SK-N-SH (cell line): ENCODE results near the gene CIT. TPM values are rescaled to one million over a fixed set of nuclear protein-coding genes. Genes with fewer than 3 reads are reported as not detected.

Experiments used
- CTCF ChIA-PET: fragments of 300-600, 350-600 bp; formaldehyde crosslinking; extraction: SDS; loops from one replicate; lab custom pipeline; 2021; lab: Yijun Ruan, JAX
- POLR2A ChIA-PET: fragments of 350-600 bp; sonication (Branson Sonifier 250); formaldehyde crosslinking; extraction: SDS; loops from one replicate; lab custom pipeline; 2020; ENCODE audit warnings: antibody characterized with exemption, inconsistent platforms; lab: Yijun Ruan, JAX
- DNase-seq: peaks from one replicate; pipeline ENCODE4 v3.0.0; 2012
- H2AFZ ChIP-seq: fragments of 200-600 bp; sonication (generic); 2 replicates; pipeline ENCODE4 v1.8.1; 2016; ENCODE audit warnings: antibody characterized with exemption, mild to moderate bottlenecking, low read depth
- H3F3A ChIP-seq: fragments of 200-600 bp; sonication (generic); replicated peaks from 2 replicates; pipeline ENCODE3; 2016; ENCODE audit warnings: antibody characterized with exemption, mild to moderate bottlenecking; ENCODE audit not compliant: insufficient read depth
- H3K27ac ChIP-seq, 2 experiments: fragments of 200-500 bp in 1 of 2; fragments of 200-600 bp in 1 of 2; sonication (Bioruptor generic) in 1 of 2; sonication (generic), shearing (Covaris generic) in 1 of 2; 2 replicates each; pipeline versions ENCODE4 v1.5.1 to v1.6.1; 2014 to 2016; ENCODE audit warnings: low read depth in 2 of 2, inconsistent platforms in 1 of 2, low read length in 1 of 2, mild to moderate bottlenecking in 1 of 2, mixed read lengths in 1 of 2
- H3K27me3 ChIP-seq: fragments of 200-600 bp; sonication (generic), shearing (Covaris generic); 2 replicates; pipeline ENCODE4 v1.6.1; 2016; ENCODE audit warnings: mixed run types; ENCODE audit not compliant: insufficient read depth
- H3K36me3 ChIP-seq, 2 experiments: fragments of 200-500 bp in 1 of 2; fragments of 200-600 bp in 1 of 2; sonication (Bioruptor generic) in 1 of 2; sonication (generic) in 1 of 2; replicated peaks in 1 of 2; 2 replicates each; pipeline versions ENCODE3 to v1.5.1; 2014 to 2016; ENCODE audit warnings: low read length in 1 of 2, mild to moderate bottlenecking in 1 of 2; ENCODE audit not compliant: insufficient read depth in 2 of 2, control insufficient read depth in 1 of 2
- H3K4me1 ChIP-seq, 2 experiments: fragments of 200-500 bp in 1 of 2; fragments of 200-600 bp in 1 of 2; sonication (Bioruptor generic) in 1 of 2; sonication (generic), shearing (Covaris generic) in 1 of 2; 2 replicates each; pipeline versions ENCODE4 v1.5.1 to v1.6.1; 2014 to 2016; ENCODE audit warnings: low read depth in 1 of 2, low read length in 1 of 2, mixed run types in 1 of 2; ENCODE audit not compliant: insufficient read depth in 2 of 2, control insufficient read depth in 1 of 2
- H3K4me2 ChIP-seq: fragments of 200-600 bp; sonication (generic), shearing (Covaris generic); 2 replicates; pipeline ENCODE4 v1.6.1; 2017; ENCODE audit warnings: mixed run types
- H3K4me3 ChIP-seq, 2 experiments: fragments of 200-500 bp in 1 of 2; fragments of 200-600 bp in 1 of 2; sonication (Bioruptor generic) in 1 of 2; sonication (generic), shearing (Covaris generic) in 1 of 2; 2 replicates each; pipeline versions ENCODE4 v1.5.1 to v1.8.1; 2014 to 2016; ENCODE audit warnings: low read depth in 2 of 2, inconsistent platforms in 1 of 2, low read length in 1 of 2, mild to moderate bottlenecking in 1 of 2, mixed read lengths in 1 of 2, moderate library complexity in 1 of 2
- H3K79me2 ChIP-seq: fragments of 200-600 bp; sonication (generic); 2 replicates; pipeline ENCODE4 v1.8.1; 2017; ENCODE audit warnings: mild to moderate bottlenecking; ENCODE audit not compliant: insufficient read depth
- H3K9ac ChIP-seq: fragments of 200-600 bp; sonication (generic); 2 replicates; pipeline ENCODE4 v1.6.1; 2017; ENCODE audit warnings: mixed run types
- H3K9me2 ChIP-seq: fragments of 200-600 bp; sonication (generic); 2 replicates; pipeline ENCODE4 v1.6.1; 2017; ENCODE audit warnings: mixed run types
- H3K9me3 ChIP-seq: fragments of 200-600 bp; sonication (generic); 2 replicates; pipeline ENCODE4 v1.6.1; 2017; ENCODE audit warnings: mixed run types, mild to moderate bottlenecking, moderate library complexity
- H4K20me1 ChIP-seq: fragments of 200-600 bp; sonication (generic); 2 replicates; pipeline ENCODE4 v1.6.1; 2017; ENCODE audit warnings: mild to moderate bottlenecking, mixed run types; ENCODE audit not compliant: insufficient read depth
- CHD2 ChIP-seq: fragments of 150-350 bp; IDR thresholded peaks from 2 replicates; pipeline ENCODE4 v1.6.1; 2018; ENCODE audit warnings: low read length; ENCODE audit not compliant: partially characterized antibody
- EP300 ChIP-seq, 2 experiments: IDR thresholded peaks; 2 replicates each; pipeline versions ENCODE4 v1.4.0 to v1.6.1; 2012; ENCODE audit warnings: borderline replicate concordance in 1 of 2, low read depth in 1 of 2, low read length in 1 of 2
- FOSL2 ChIP-seq: IDR thresholded peaks from 2 replicates; pipeline ENCODE4 v1.4.0; 2012; ENCODE audit warnings: low read depth, mild to moderate bottlenecking, moderate library complexity, borderline replicate concordance
- FOXJ3 ChIP-seq: sonication (generic); formaldehyde crosslinking; IDR thresholded peaks from 2 replicates; pipeline ENCODE4 v1.5.1; 2020; ENCODE audit warnings: mild to moderate bottlenecking, missing genetic modification reagents
- GATA2 ChIP-seq: sonication (generic); formaldehyde crosslinking; IDR thresholded peaks from 2 replicates; pipeline ENCODE4 v1.5.0; 2020; ENCODE audit warnings: mild to moderate bottlenecking, missing genetic modification reagents
- JUND ChIP-seq: IDR thresholded peaks from 2 replicates; pipeline ENCODE4 v1.4.0; 2012
- MEF2A ChIP-seq: IDR thresholded peaks from 2 replicates; pipeline ENCODE4 v1.4.0; 2012; ENCODE audit warnings: low read depth, borderline replicate concordance
- NRF1 ChIP-seq: IDR thresholded peaks from 2 replicates; pipeline ENCODE4 v1.6.1; 2012; ENCODE audit warnings: low read depth, mild to moderate bottlenecking, low read length
- POLR2AphosphoS5 ChIP-seq: IDR thresholded peaks from 2 replicates; pipeline ENCODE4 v1.6.1; 2012; ENCODE audit warnings: low read depth, low read length
- RXRA ChIP-seq: IDR thresholded peaks from 2 replicates; pipeline ENCODE4 v1.4.0; 2012; ENCODE audit warnings: low read depth, mild to moderate bottlenecking, borderline replicate concordance
- SIN3A ChIP-seq: IDR thresholded peaks from 2 replicates; pipeline ENCODE4 v1.6.1; 2012; ENCODE audit warnings: low read depth, mild to moderate bottlenecking, low read length, moderate library complexity, borderline replicate concordance
- TAF1 ChIP-seq: IDR thresholded peaks from 2 replicates; pipeline ENCODE4 v1.6.1; 2012; ENCODE audit warnings: low read depth, mild to moderate bottlenecking, low read length, moderate library complexity, borderline replicate concordance
- TCF12 ChIP-seq: IDR thresholded peaks from 2 replicates; pipeline ENCODE4 v1.4.0; 2012
- WGBS: methylation state at CpG from one replicate; pipeline ENCODE4 v1.1.6; 2017; ENCODE audit warnings: low lambda C conversion rate; 5-methylcytosine and 5-hydroxymethylcytosine counted together
- polyA plus RNA-seq, 3 experiments: library from polyadenylated mRNA; depleted of rRNA; stranded (reverse); fragments of >200 nt; gene quantifications; 2 replicates each; pipeline ENCODE4 v1.2.3, GENCODE V29; 2012
- TF ChIP-seq, protein P1 (sequence below): fragments of 200-600 bp; sonication (generic); IDR thresholded peaks from 2 replicates; pipeline ENCODE4 v1.6.1; 2017; ENCODE audit warnings: antibody characterized with exemption, mild to moderate bottlenecking, moderate library complexity
- TF ChIP-seq, protein P2 (sequence below): IDR thresholded peaks from 2 replicates; pipeline ENCODE4 v1.4.0; 2012; ENCODE audit warnings: low read depth
- TF ChIP-seq, protein P3 (sequence below): fragments of 150-350 bp; IDR thresholded peaks from 2 replicates; pipeline ENCODE4 v1.6.1; 2017; ENCODE audit warnings: antibody characterized with exemption, low read length, low read depth, borderline replicate concordance
- TF ChIP-seq, protein P4 (sequence below): IDR thresholded peaks from 2 replicates; pipeline ENCODE4 v1.4.0; 2012; ENCODE audit warnings: low read depth, borderline replicate concordance
- TF ChIP-seq, protein P5 (sequence below): fragments of 150-350 bp; IDR thresholded peaks from 2 replicates; pipeline ENCODE4 v1.6.1; 2016; ENCODE audit warnings: mild to moderate bottlenecking, low read depth, low read length

CIT gene
- polyA plus RNA-seq, 1 of the 3 experiments (the other 2 are of a cell fraction): 7.7 TPM

DNA sequence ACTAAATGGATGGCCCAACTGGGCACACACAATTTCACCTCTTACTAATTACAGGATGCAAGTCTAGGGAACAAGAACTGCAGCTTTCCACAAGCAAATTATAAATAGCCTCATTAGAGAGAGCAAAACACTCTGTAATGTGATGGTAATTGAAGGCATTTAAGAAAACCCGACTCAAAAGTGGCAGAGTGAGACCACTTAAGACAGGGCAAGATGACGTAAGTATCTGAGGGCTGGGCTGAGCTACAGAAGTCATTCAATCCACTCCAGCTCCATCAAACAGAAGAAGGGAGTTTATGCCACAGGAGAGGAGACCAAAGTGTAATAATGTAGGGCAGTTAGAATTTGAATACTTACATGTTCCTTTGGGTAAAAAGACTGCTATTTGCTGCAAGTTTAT is 118.9 kb downstream of the CIT start (continued):
- no peak for TF ChIP-seq FOXJ3 (CRISPR knock-in tag)
- no peak for TF ChIP-seq TAF1
- no peak for TF ChIP-seq EP300 (IDR thresholded peaks at IDR 0.05; ENCODE audit: borderline replicate concordance in 1 of 2, low read depth in 1 of 2, low read length in 1 of 2)

DNA sequence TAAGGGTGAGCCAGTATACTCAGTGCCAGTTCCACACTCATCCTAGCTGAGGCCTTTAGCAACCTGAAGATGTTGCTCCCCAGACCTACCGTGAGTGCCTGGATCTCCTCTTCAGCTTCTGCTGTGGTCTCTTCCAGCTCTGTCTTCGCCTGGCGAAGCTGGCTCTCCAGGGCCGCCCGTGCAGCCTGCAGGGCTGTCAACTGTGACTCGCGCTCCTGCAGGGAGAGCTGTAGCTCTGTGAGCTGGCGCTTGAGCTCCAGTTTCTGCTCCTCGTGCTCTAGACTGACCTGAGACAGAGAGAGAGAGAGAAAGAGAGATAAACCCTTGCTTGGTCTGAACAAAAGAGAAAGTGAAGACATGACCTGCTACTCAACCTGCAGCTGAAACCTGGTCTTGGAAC is 125.2 kb downstream of the CIT start:
- 97% methylated on average over 9 of the region's 9 CpGs for WGBS
- H2AFZ ChIP-seq: no peak overlapping the region
- POLR2A ChIA-PET: no interaction called here

DNA sequence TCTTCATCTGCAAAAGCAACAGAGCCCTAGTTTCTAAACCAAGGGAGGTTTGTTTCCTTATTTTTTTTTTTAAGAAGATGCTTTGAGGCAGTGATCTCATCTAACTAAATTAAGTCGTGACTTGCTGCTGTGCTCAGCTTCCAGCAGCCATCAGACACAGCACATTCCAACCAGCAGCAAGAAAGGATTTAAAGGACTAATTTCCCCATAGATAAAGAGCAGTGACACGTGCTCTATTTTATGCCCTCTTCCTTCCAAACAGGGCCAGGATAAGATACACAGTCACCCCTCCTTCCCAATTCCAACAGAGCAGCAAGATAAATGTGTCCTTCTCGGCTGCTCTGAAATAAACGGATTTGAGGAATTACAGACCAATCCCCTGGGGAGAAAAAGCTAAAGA is 127.5 kb downstream of the CIT start:
- 50% methylated on average over 4 of the region's 4 CpGs for WGBS
- Histone ChIP-seq H3K36me3 (peaks cover 19 to 55% of the 10 kb centered on the region in 2 experiments), H4K20me1 (no peaks in the 10 kb centered on the region), H3K4me1 (peaks cover 0 to 3% of the 10 kb centered on the region in 2 experiments; a peak in 1 of 4 replicates), H3K4me3 (no peak overlapping the region), H3K27me3 (no peaks in the 10 kb centered on the region), H3K4me2 (no peak overlapping the region), H2AFZ (no peak overlapping the region), H3K9ac (no peak overlapping the region), H3F3A (no peaks in the 10 kb centered on the region), H3K9me2 (no peaks in the 10 kb centered on the region), H3K79me2 (no peaks in the 10 kb centered on the region; the same call in 1 of the 2 replicates), H3K27ac (peak overlapping the region in 1 of 2 experiments; percentile 34; a peak in 1 of 4 replicates), H3K9me3 (peaks cover 11% of the 10 kb centered on the region)
- no peak for TF ChIP-seq JUND
- TF ChIP-seq NRF1: no peak
- TF ChIP-seq, protein P1, sequence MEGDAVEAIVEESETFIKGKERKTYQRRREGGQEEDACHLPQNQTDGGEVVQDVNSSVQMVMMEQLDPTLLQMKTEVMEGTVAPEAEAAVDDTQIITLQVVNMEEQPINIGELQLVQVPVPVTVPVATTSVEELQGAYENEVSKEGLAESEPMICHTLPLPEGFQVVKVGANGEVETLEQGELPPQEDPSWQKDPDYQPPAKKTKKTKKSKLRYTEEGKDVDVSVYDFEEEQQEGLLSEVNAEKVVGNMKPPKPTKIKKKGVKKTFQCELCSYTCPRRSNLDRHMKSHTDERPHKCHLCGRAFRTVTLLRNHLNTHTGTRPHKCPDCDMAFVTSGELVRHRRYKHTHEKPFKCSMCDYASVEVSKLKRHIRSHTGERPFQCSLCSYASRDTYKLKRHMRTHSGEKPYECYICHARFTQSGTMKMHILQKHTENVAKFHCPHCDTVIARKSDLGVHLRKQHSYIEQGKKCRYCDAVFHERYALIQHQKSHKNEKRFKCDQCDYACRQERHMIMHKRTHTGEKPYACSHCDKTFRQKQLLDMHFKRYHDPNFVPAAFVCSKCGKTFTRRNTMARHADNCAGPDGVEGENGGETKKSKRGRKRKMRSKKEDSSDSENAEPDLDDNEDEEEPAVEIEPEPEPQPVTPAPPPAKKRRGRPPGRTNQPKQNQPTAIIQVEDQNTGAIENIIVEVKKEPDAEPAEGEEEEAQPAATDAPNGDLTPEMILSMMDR: no peak
- TF ChIP-seq RXRA: no peak
- TF ChIP-seq POLR2AphosphoS5: no peak
- TF ChIP-seq, protein P2, sequence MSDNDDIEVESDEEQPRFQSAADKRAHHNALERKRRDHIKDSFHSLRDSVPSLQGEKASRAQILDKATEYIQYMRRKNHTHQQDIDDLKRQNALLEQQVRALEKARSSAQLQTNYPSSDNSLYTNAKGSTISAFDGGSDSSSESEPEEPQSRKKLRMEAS: no peak
- no peak for TF ChIP-seq MEF2A
- TF ChIP-seq SIN3A: no peak
- TF ChIP-seq CHD2: no peak
- TF ChIP-seq FOSL2: no peak
- TF ChIP-seq, protein P3, sequence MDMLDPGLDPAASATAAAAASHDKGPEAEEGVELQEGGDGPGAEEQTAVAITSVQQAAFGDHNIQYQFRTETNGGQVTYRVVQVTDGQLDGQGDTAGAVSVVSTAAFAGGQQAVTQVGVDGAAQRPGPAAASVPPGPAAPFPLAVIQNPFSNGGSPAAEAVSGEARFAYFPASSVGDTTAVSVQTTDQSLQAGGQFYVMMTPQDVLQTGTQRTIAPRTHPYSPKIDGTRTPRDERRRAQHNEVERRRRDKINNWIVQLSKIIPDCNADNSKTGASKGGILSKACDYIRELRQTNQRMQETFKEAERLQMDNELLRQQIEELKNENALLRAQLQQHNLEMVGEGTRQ: no peak
- TF ChIP-seq, protein P4, sequence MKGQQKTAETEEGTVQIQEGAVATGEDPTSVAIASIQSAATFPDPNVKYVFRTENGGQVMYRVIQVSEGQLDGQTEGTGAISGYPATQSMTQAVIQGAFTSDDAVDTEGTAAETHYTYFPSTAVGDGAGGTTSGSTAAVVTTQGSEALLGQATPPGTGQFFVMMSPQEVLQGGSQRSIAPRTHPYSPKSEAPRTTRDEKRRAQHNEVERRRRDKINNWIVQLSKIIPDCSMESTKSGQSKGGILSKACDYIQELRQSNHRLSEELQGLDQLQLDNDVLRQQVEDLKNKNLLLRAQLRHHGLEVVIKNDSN: no peak
- TF ChIP-seq TCF12: no peak
- TF ChIP-seq, protein P5, sequence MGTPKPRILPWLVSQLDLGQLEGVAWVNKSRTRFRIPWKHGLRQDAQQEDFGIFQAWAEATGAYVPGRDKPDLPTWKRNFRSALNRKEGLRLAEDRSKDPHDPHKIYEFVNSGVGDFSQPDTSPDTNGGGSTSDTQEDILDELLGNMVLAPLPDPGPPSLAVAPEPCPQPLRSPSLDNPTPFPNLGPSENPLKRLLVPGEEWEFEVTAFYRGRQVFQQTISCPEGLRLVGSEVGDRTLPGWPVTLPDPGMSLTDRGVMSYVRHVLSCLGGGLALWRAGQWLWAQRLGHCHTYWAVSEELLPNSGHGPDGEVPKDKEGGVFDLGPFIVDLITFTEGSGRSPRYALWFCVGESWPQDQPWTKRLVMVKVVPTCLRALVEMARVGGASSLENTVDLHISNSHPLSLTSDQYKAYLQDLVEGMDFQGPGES: no peak
- DNase-seq: peak; percentile 10
- POLR2A ChIA-PET: no interaction called here
- CTCF ChIA-PET: interaction anchor here (0.8 to 3.3 kb wide), 4 partner anchors 9 to 100 kb away, joined by 3 to 13 read pairs (median 4); no protein-coding TSS in a partner anchor

More for the DNA sequence above, 125.2 kb downstream of the CIT start:
- H3K4me3 ChIP-seq: no peak overlapping the region
- CTCF ChIA-PET: interaction anchor here (0.8 to 3.3 kb wide), 3 partner anchors 28 to 57 kb away, joined by 3 to 13 read pairs (median 3); no protein-coding TSS in a partner anchor
- no peak overlapping the region for H3K4me2 ChIP-seq
- no peak for DNase-seq
- H3K9me3 ChIP-seq: no peaks in the 10 kb centered on the region
- H3F3A ChIP-seq: no peaks in the 10 kb centered on the region
- no peak overlapping the region for H3K27ac ChIP-seq
- no peaks in the 10 kb centered on the region for H3K9me2 ChIP-seq
- H3K36me3 ChIP-seq: peaks cover 19 to 42% of the 10 kb centered on the region in 2 experiments
- no peaks in the 10 kb centered on the region for H3K27me3 ChIP-seq
- no peak overlapping the region for H3K9ac ChIP-seq
- H3K4me1 ChIP-seq: peaks cover 0 to 3% of the 10 kb centered on the region in 2 experiments; a peak in 1 of 4 replicates
- H4K20me1 ChIP-seq: no peaks in the 10 kb centered on the region
- TF ChIP-seq TCF12 (no peak), CHD2 (no peak), GATA2 (no peak)
- TF ChIP-seq, protein P4: no peak
- no peaks in the 10 kb centered on the region; the same call in 1 of the 2 replicates for H3K79me2 ChIP-seq
